GM19438 (cell line): ENCODE measurements around the gene MTHFSD.

Experiments used
- ATAC-seq: cut with Tn5 transposase; IDR thresholded peaks from one replicate; pipeline ENCODE4 v1.9.1; 2021; ENCODE audit warnings: low read depth; ENCODE audit not compliant: unreplicated experiment

MTHFSD gene

GRCh38 chr16:86531641-86532525 lies 23.2 kb downstream of the MTHFSD start:
- ATAC-seq, result no peak

GRCh38 chr16:86531191-86531545 lies 23.9 kb downstream of the MTHFSD start:
- ATAC-seq, result no peak

- ATAC-seq, result no peak
Measured at GRCh38 chr16:86530251-86531190, 24.5 kb downstream of the MTHFSD start.

DNA sequence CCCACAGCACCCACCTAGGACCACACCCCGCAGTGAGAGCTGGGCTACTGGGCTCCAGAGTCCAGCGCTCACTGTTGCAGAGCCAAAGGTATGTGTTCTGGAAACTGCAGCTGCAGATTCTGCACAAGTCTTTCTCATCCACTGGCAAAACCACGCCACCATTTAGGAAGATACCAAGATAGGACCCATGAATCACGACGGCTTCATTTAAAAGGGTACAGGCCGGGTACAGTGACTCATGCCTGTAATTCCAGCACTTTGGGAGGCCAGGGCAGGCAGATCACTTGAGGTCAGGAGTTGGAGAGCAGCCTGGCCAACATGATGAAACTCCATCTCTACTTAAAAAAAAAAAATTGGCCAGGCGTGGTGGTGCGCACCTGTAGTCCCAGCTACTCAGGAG lies 25.9 kb downstream of the MTHFSD start:
- ATAC-seq, result no peak

GRCh38 chr16:86528061-86528929 lies 26.7 kb downstream of the MTHFSD start:
- ATAC-seq, result no peak

GRCh38 chr16:86527366-86527765 lies 27.7 kb downstream of the MTHFSD start:
- no peak for ATAC-seq

GRCh38 chr16:86525696-86526095 lies 29.3 kb downstream of the MTHFSD start:
- no peak for ATAC-seq

GRCh38 chr16:86524029-86524428 lies 31.0 kb downstream of the MTHFSD start:
- no peak for ATAC-seq

DNA sequence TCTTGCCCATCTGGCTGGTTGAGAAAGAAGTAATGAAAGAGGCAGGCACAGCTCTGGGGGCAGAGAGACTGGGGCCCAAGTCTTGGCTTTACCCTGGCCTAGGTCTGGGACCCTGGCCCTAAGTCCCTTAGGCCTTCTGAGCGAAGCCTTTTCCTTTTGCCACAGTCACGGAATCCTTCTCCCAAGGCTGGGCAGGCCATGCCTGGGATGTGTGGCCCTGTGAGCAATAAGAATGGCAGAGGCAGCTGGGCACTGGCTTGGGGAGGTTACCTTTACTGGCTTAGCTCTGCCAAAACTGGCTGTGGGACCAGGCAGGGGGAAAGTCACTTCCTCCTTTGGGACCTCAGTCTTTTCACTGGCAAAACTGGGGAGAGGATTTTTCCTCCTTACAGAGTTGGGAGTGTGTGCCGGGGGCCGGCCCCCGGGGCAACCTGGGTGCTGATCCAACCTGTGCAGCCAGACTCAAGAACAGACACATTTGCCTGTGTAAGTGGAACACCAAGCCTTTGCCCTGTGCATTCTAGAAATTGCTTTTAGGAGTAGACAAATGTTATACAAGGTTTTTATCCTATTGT lies 31.8 kb downstream of the MTHFSD start:
- no peak for ATAC-seq

DNA sequence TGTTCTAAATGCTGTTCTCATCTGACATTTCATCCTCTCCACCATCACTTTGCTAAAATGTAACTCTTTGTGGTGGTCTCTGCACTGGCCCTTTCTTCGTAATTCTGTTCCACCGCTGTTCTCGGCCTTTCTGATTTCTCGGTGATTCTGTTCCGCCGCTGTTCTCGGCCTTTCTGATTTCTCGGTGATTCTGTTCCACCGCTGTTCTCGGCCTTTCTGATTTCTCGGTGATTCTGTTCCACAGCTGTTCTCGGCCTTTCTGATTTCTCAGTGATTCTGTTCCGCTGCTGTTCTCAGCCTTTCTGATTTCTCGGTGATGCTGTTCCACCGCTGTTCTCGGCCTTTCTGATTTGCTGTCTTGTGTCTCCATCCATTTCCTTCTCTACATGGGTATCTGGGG lies 32.4 kb downstream of the MTHFSD start:
- no peak for ATAC-seq

- no peak for ATAC-seq
Measured at GRCh38 chr16:86521236-86522197, 33.5 kb downstream of the MTHFSD start.

DNA sequence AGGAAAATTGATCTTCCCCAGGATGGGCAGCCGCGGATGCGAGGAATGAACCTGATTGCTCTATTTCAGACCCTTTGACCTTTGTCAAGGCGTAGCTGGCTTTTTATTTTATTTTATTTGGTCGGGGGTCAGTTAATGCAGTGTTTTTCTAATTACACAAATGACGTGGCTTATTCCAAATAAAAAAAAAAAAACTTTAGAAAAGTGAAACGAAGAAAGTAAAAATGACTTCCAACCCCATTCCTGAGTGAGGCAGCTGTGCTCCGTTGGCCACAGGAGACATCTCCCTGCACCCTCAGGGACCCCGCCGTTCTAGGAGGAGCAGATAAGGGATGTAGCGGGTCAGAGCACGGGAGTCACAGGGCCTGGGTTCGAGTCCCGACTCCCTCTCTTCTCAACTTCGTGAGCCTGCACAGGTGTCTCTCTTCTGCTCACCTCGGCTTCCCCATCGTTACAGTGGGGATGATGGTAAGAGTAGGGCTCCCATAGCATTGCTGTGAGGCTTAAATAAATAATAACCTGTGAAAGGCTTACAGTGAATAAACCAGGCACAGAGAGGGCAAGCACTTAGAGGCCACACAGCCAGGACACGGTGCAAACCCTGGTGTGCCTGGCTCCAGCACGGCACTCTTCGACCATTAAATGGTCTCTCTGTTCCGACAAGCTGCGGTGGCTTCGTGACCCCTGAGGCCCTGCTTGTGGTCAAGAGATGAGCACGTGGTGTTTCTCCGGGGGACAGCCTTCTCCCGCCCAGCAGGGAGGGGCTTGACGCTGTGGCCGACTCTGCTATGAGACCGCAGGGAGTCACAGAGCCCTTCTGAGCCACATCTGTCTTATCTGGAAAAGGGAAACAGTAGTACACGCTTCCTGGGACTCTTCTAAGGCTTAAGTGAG lies 34.5 kb downstream of the MTHFSD start:
- ATAC-seq, result no peak

GRCh38 chr16:86519649-86520316 lies 35.3 kb downstream of the MTHFSD start:
- ATAC-seq, result no peak

DNA sequence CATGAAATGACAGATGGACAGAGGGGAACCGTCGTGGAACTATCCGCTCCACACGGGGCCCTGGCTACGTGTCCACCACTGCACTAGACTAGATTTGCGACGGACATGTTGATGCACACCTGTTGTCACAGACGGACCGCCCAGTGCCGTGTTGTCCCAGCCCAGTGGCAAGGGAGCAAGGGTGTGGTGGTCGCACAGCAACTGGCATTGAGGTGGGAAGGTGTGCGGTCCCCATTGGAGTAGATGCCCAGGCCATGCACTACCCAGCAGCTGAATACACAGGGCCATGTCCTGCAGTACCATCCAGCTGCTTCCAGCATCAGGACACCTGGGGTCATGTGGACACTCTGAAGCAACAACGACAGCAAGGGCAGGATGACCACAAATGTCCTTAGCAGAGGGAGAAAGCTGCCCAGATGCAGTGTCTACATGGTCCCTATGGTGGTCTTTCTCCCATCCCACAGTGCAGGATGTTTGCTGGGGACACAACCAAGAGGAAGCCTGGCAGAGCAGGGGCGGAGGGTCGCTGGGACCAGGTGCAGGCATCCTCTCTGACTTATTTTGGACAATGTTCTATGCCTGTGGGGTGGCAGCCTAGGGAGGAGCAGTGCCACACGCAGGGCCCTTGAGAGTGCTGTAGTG lies 35.9 kb downstream of the MTHFSD start:
- ATAC-seq, result no peak

DNA sequence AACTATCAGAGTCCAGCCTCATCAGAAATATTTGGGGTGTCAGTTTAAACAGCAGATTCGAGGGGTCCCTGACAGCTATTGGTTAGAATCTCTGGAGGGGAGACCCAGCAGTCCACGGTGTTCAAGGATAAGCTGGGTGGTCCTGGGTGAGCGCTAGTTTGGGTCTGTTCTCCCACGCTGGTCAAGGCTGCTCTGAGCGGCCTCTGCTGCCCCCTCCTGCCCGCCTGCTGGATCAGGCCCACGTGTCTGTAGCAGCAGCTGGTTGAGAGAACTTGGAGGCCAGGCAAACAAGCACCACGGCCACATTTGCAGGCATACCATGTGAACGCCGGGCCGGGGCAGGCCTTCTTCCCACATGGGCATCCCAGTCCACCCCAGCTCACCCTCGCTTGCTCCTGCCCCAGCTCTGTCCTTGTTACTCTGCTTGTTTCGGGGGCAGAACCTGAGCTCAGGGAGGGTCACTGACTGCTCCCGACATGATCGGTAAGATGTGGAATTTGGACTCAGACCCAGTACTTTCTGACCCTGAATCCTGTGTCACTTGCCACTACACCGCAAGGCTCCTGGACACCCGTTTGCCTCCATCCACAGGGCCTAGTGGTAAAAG lies 37.3 kb downstream of the MTHFSD start:
- ATAC-seq, result no peak

DNA sequence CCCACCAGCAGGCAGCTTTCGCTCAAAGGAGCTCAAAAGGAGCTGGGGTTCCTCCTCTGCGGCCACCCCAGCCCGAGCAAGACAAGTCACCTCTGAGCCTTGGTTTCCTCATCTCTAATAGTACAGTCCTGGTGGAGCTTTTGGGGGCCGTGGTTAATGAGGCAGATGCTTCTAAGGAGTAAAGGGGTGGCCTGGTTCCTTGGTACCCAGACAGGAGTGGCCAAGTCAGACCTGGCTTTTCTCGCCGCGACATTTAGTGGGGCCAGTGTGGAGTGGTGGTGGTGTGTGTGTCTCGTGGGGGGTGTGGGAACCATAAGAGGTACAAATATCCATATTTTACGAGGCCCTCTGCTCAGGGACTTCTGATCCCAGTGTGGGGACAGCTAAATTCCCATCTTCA lies 38.0 kb downstream of the MTHFSD start:
- ATAC-seq, result no peak

- no peak for ATAC-seq
Measured at GRCh38 chr16:86516623-86517003, 38.4 kb downstream of the MTHFSD start.
